Mucosa of descending colon (tissue), 3 donors: Measurements from ENCODE around the gene FARS2. TPM values are rescaled to one million over a fixed set of nuclear protein-coding genes. Genes with fewer than 3 reads are reported as not detected.

Source experiments
- ATAC-seq: fragments of 200-7000 bp; cut with Tn5 transposase; one replicate; pipeline ENCODE4 v1.9.1; 2020; ENCODE audit warnings: mild to moderate bottlenecking, moderate library complexity
- DNase-seq, 3 donors: peaks; one replicate each; pipeline ENCODE4 v3.0.0-alpha.2; 2020
- H3K36me3 ChIP-seq: fragments of 200-600 bp; one replicate; pipeline ENCODE4 v1.8.0; 2021; ENCODE audit warnings: low read depth, mild to moderate bottlenecking
- H3K4me1 ChIP-seq: fragments of 200-600 bp; one replicate; pipeline ENCODE4 v1.8.0; 2021; ENCODE audit warnings: low read depth, mild to moderate bottlenecking
- H3K4me3 ChIP-seq: fragments of 200-600 bp; one replicate; pipeline ENCODE4 v1.8.0; 2021; ENCODE audit warnings: mild to moderate bottlenecking
- H3K9me3 ChIP-seq: fragments of 200-600 bp; one replicate; pipeline ENCODE4 v1.8.0; 2021; ENCODE audit warnings: mild to moderate bottlenecking
- CTCF ChIP-seq: fragments of 200-600 bp; IDR thresholded peaks from one replicate; pipeline ENCODE4 v1.8.0; 2022; ENCODE audit warnings: antibody characterized with exemption, mild to moderate bottlenecking
- intact Hi-C, 2 donors: fragments of 100-400 bp; cut with DNase I in 1 of 2; cut with micrococcal nuclease in 1 of 2; formaldehyde crosslinking; loops; one replicate each; pipeline versions ENCODE4 v1.11.0 to v1.11.1; 2022; cut with DNase I, micrococcal nuclease
- total RNA-seq, 3 donors: library from RNA; stranded (reverse); fragmentation: NEBNext Ultra II Directional in 2 of 3; extraction: Animal tissue kit (Norgen Biotek cat#: 25700) in 2 of 3; gene quantifications; one replicate each; pipeline versions ENCODE4 v1.2.1 to v1.2.4, GENCODE V29; 2021 to 2023
- donor health status: DM: no; HTN: no; CAD: no; lungs with moderate emphysema.
- donor health status: DM: no; HTN: no; CAD: no.
- donor health status: DM: no; HTN: yes; CAD: no.

The FARS2 gene
- total RNA-seq, 3 donors from 2014 or later: 15.2 to 21.6 (median 17.2) TPM

- DNase-seq (no peak), ATAC-seq (no peak)
- Histone ChIP-seq H3K4me1 (no peaks in the 10 kb centered on the region), H3K9me3 (no peaks in the 10 kb centered on the region), H3K4me3 (no peak overlapping the region), H3K36me3 (no peaks in the 10 kb centered on the region)
- intact Hi-C loops: no loop called here
- TF ChIP-seq CTCF: no peak
Measured at GRCh38 chr6:5341845-5342244, 80.5 kb downstream of the FARS2 start.

- DNase-seq (no peak), ATAC-seq (no peak)
- H3K4me3 ChIP-seq: no peak overlapping the region
- no peaks in the 10 kb centered on the region for H3K9me3 ChIP-seq
- no peaks in the 10 kb centered on the region for H3K4me1 ChIP-seq
- TF ChIP-seq CTCF: no peak
- no peaks in the 10 kb centered on the region for H3K36me3 ChIP-seq
- intact Hi-C loops: no loop called here
Measured at GRCh38 chr6:5343998-5344397, 82.7 kb downstream of the FARS2 start.

GRCh38 chr6:5345324-5345723 is 84.0 kb downstream of the FARS2 start:
- H3K4me3 ChIP-seq: no peak overlapping the region
- no peaks in the 10 kb centered on the region for H3K36me3 ChIP-seq
- DNase-seq (no peak), ATAC-seq (no peak)
- intact Hi-C loops: no loop called here
- H3K4me1 ChIP-seq: no peaks in the 10 kb centered on the region
- no peaks in the 10 kb centered on the region for H3K9me3 ChIP-seq
- no peak for TF ChIP-seq CTCF

- Histone ChIP-seq H3K4me3 (no peak overlapping the region), H3K36me3 (no peaks in the 10 kb centered on the region), H3K4me1 (no peaks in the 10 kb centered on the region), H3K9me3 (no peaks in the 10 kb centered on the region)
- intact Hi-C loops: no loop called here
- TF ChIP-seq CTCF: no peak
- peak; percentile 58 for ATAC-seq
- DNase-seq: no peak
Measured at GRCh38 chr6:5351552-5352210, 90.4 kb downstream of the FARS2 start.

- Histone ChIP-seq H3K9me3 (no peaks in the 10 kb centered on the region), H3K4me1 (no peaks in the 10 kb centered on the region), H3K4me3 (no peak overlapping the region), H3K36me3 (no peaks in the 10 kb centered on the region)
- no peak for TF ChIP-seq CTCF
- DNase-seq: no peak
- intact Hi-C loops: no loop called here
- ATAC-seq: no peak
Measured at GRCh38 chr6:5353971-5354370, 92.7 kb downstream of the FARS2 start.

- Histone ChIP-seq H3K4me1 (no peaks in the 10 kb centered on the region), H3K9me3 (no peaks in the 10 kb centered on the region), H3K4me3 (no peak overlapping the region), H3K36me3 (no peaks in the 10 kb centered on the region)
- intact Hi-C loops: no loop called here
- no peak for DNase-seq
- no peak for ATAC-seq
- no peak for TF ChIP-seq CTCF
Measured at GRCh38 chr6:5357486-5357885, 96.2 kb downstream of the FARS2 start.
